SK-N-SH treated with all-trans-retinoic acid at 6 μM for 48 hours (cell line): Measurements from ENCODE around the gene ARFGEF2.

Experiments used
- CSRNP3 ChIP-seq: fragments of 250-450 bp; sonication (Bioruptor Pico); IDR thresholded peaks from 2 replicates; pipeline ENCODE4 v1.5.1; 2021; ENCODE audit warnings: mild to moderate bottlenecking, moderate library complexity
- GLIS3 ChIP-seq: fragments of 250-450 bp; sonication (Bioruptor Pico); IDR thresholded peaks from 2 replicates; pipeline ENCODE4 v1.5.0; 2020; ENCODE audit warnings: mild to moderate bottlenecking, moderate library complexity
- OSR1 ChIP-seq: fragments of 250-450 bp; sonication (Bioruptor Pico); IDR thresholded peaks from 2 replicates; pipeline ENCODE4 v1.8.0; 2022; ENCODE audit warnings: moderate library complexity, mild to moderate bottlenecking, inconsistent platforms
- RARB ChIP-seq: fragments of 250-450 bp; sonication (Bioruptor Pico); IDR thresholded peaks from 2 replicates; pipeline ENCODE4 v1.8.0; 2021; ENCODE audit warnings: mild to moderate bottlenecking, moderate library complexity
- TCF4 ChIP-seq: fragments of 250-450 bp; sonication (Bioruptor Pico); IDR thresholded peaks from 2 replicates; pipeline ENCODE4 v1.8.0; 2021; ENCODE audit warnings: mild to moderate bottlenecking, moderate library complexity, borderline replicate concordance
- TOX ChIP-seq: fragments of 250-450 bp; sonication (Bioruptor Pico); IDR thresholded peaks from 2 replicates; pipeline ENCODE4 v1.8.0; 2021; ENCODE audit warnings: mild to moderate bottlenecking, moderate library complexity, borderline replicate concordance
- ZC3H10 ChIP-seq: fragments of 250-450 bp; sonication (Bioruptor Pico); IDR thresholded peaks from 2 replicates; pipeline ENCODE4 v1.5.1; 2021; ENCODE audit warnings: mild to moderate bottlenecking, moderate library complexity
- ZFP3 ChIP-seq: fragments of 250-450 bp; sonication (Bioruptor Pico); IDR thresholded peaks from 2 replicates; pipeline ENCODE4 v1.5.0; 2020; ENCODE audit warnings: mild to moderate bottlenecking, moderate library complexity
- ZNF70 ChIP-seq: fragments of 450-650 bp; formaldehyde crosslinking; IDR thresholded peaks from 2 replicates; pipeline ENCODE4 v1.5.0; 2020; ENCODE audit warnings: mild to moderate bottlenecking, moderate library complexity

- TF ChIP-seq GLIS3 (CRISPR knock-in tag), result no peak
- no peak for TF ChIP-seq ZNF70 (CRISPR knock-in tag)
- TF ChIP-seq ZFP3 (CRISPR knock-in tag), result no peak
- no peak for TF ChIP-seq CSRNP3 (CRISPR knock-in tag)
- TF ChIP-seq RARB (CRISPR knock-in tag), result no peak
- TF ChIP-seq TCF4, result no peak
- TF ChIP-seq TOX (CRISPR knock-in tag), result no peak
- TF ChIP-seq OSR1 (CRISPR knock-in tag), result no peak
- TF ChIP-seq ZC3H10 (CRISPR knock-in tag), result no peak
These were observed 37.2 kb downstream of the ARFGEF2 start for GRCh38 chr20:48958743-48959142.
